Measurements from ENCODE around the gene HCFC2.

GRCh38 chr12:104048811-104049210, 15.5 kb upstream of the HCFC2 start:
- TF ChIP-seq CTCF (IDR thresholded peaks at IDR 0.05): no peak
- no peak for TF ChIP-seq POLR2A (IDR thresholded peaks at IDR 0.05)
